ENCODE data around the gene KLHL34.

The KLHL34 gene

GRCh38 chrX:21632027-21632426, 26.1 kb downstream of the KLHL34 start:
- in situ Hi-C loops (cut with HindIII; ENCODE audit: low pct_unique_long_range_greater_than_20kb, low sequenced_read_pairs), result no loop called here
- no peak for DNase-seq (ENCODE audit: low read depth in 1 of 2, low spot score in 1 of 2)
- no peak for TF ChIP-seq JUND (IDR thresholded peaks at IDR 0.05; ENCODE audit: low read depth)

DNA sequence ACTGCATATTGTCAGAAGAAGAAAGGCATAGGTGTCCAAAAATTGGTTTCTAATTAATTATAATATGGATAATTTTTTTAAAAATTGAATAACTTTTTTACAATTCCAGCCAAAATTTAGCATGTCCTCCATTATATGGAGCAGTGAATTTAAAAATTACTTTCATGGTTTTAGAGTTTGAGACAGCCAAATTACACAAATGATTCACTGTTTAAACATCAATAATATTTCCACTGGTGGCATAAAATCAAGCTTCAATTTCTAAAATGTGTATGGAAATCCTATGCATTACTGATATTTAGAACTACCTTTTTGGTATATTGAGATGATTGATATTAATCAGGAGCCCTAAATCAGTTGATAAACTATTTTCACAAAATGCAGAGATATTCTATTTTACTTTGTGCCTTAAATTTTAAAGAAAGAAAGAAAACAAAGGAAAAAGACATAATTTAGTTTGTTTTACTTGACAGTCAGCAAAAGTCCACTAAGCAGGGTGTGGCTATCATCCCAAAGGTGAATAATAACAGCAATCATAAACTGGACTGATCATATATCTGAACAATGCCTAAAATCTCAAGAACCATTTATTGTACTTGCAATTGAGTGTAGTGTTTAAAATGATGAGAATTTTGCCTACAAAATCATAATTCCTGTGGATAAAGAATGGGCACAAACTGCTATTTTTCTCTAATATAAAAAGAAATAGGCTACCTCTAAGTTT, 34.2 kb downstream of the KLHL34 start:
- in situ Hi-C loops (cut with HindIII; ENCODE audit: low pct_unique_long_range_greater_than_20kb, low sequenced_read_pairs), result no loop called here
- no peak for TF ChIP-seq JUND (IDR thresholded peaks at IDR 0.05; ENCODE audit: low read depth)
- DNase-seq (ENCODE audit: low read depth in 1 of 2, low spot score in 1 of 2), result no peak

GRCh38 chrX:21620234-21620633, 37.9 kb downstream of the KLHL34 start:
- DNase-seq (ENCODE audit: low read depth in 1 of 2, low spot score in 1 of 2), result no peak
- in situ Hi-C loops (cut with HindIII; ENCODE audit: low pct_unique_long_range_greater_than_20kb, low sequenced_read_pairs), result no loop called here
- TF ChIP-seq JUND (IDR thresholded peaks at IDR 0.05; ENCODE audit: low read depth), result no peak

GRCh38 chrX:21616386-21616785, 41.7 kb downstream of the KLHL34 start:
- TF ChIP-seq JUND (IDR thresholded peaks at IDR 0.05; ENCODE audit: low read depth), result no peak
- in situ Hi-C loops (cut with HindIII; ENCODE audit: low pct_unique_long_range_greater_than_20kb, low sequenced_read_pairs), result no loop called here
- DNase-seq (ENCODE audit: low read depth in 1 of 2, low spot score in 1 of 2), result no peak

DNA sequence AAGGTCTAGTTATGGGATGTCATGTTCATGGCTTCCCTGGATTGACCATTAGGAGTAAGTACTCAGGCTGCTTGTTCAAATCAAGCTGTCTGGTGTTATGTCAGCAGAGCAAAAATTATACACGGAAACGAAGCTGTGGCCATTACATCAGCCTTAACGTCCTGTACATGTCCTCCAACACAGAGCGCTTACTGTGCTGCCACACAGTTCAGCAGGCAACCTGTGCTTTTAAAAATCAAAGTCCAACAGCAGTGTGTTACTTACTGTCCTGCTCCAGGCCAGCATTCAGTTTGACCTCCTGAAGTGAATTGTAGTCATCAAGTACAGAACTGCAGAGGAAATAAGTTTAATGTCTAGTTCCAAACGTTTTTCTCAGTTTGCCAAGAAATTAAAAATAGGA, 46.0 kb downstream of the KLHL34 start:
- in situ Hi-C loops (cut with HindIII; ENCODE audit: low pct_unique_long_range_greater_than_20kb, low sequenced_read_pairs), result no loop called here
- no peak for TF ChIP-seq JUND (IDR thresholded peaks at IDR 0.05; ENCODE audit: low read depth)
- no peak for DNase-seq (ENCODE audit: low read depth in 1 of 2, low spot score in 1 of 2)

GRCh38 chrX:21610168-21610567, 48.0 kb downstream of the KLHL34 start:
- DNase-seq (ENCODE audit: low read depth in 1 of 2, low spot score in 1 of 2), result no peak
- TF ChIP-seq JUND (IDR thresholded peaks at IDR 0.05; ENCODE audit: low read depth), result no peak
- in situ Hi-C loops (cut with HindIII; ENCODE audit: low pct_unique_long_range_greater_than_20kb, low sequenced_read_pairs), result no loop called here

DNA sequence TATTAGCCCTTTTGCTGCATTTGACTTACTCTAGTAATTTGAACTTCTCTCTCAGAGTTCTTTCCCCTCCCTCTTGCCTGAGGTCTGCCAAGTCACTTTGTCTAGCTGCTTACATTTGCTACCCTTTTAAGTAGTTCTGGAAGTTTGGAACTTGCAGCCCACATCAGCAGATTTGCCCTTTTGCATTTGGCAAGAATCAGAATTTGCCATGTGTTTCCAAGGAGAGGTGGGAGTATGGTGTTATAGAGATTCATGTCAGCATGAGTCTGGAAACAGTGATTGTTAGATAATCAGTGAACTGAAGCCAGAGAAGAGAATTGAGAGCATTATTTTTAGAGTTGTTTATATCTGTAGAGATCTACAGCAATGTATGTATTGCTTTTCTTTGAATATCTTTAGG, 52.1 kb downstream of the KLHL34 start:
- DNase-seq (ENCODE audit: low read depth in 1 of 2, low spot score in 1 of 2), result no peak
- in situ Hi-C loops (cut with HindIII; ENCODE audit: low pct_unique_long_range_greater_than_20kb, low sequenced_read_pairs), result no loop called here
- no peak for TF ChIP-seq JUND (IDR thresholded peaks at IDR 0.05; ENCODE audit: low read depth)
